GM12891 (cell line): ENCODE measurements around the gene YEATS4.
"Not testable (repeated sequence)": the region's sequence is repeated elsewhere in the genome, so short reads cannot be mapped to it uniquely, and the experiment has no call there.

ENCODE experiments used
- POLR2A ChIP-seq: IDR thresholded peaks from 2 replicates; pipeline ENCODE4 v1.6.1; 2011; ENCODE audit warnings: low read depth, low read length, control low read depth
- POLR2AphosphoS5 ChIP-seq: IDR thresholded peaks from 2 replicates; pipeline ENCODE4 v1.6.1; 2011; ENCODE audit warnings: low read depth, low read length, control low read depth
- TAF1 ChIP-seq: IDR thresholded peaks from 2 replicates; pipeline ENCODE4 v1.6.1; 2011; ENCODE audit warnings: low read depth, low read length, control low read depth

DNA sequence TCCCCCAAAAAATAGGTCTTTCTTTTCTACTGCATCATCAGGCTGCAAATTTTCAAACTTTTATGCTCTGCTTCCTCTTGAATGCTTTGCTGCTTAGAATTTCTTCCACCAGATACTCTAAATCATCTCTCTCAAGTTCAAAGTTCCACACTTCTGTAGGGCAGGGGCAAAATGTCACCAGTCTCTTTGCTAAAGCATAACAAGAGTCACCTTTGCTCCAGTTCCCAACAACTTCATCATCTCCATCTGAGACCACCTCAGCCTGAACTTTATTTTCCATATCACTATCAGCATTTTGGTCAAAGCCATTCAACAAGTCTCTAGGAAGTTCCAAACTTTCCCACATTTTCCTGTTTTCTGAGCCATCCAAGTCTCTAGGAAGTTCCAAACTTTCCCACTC is 42.8 kb upstream of the YEATS4 start:
- TF ChIP-seq POLR2AphosphoS5, POLR2A, TAF1: not testable (repeated sequence)
